Natural killer cell (primary cell): ENCODE data around the gene C16orf90. TPM values are rescaled to one million over a fixed set of nuclear protein-coding genes. Genes with fewer than 3 reads are reported as not detected.
"Not testable (repeated sequence)": the region's sequence is repeated elsewhere in the genome, so short reads cannot be mapped to it uniquely, and the experiment has no call there.

Source experiments
- ATAC-seq, 3 donors: fragments of 150-1000 bp in 2 of 3; fragments of 200-7000 bp in 1 of 3; cut with Tn5 transposase; 1 replicate in 1 of 3; 2 replicates in 2 of 3; pipeline ENCODE4 v1.10.0; 2021; ENCODE audit warnings: mild to moderate bottlenecking in 2 of 3, moderate library complexity in 2 of 3
- DNase-seq, 2 donors: peaks; one replicate each; pipeline versions ENCODE4 v3.0.0 to v3.0.0-alpha.2; 2013 to 2021; ENCODE audit warnings: mixed read lengths in 1 of 2
- H3K27ac ChIP-seq: one replicate; pipeline ENCODE4 v1.5.1; 2013; ENCODE audit warnings: mild to moderate bottlenecking, low read length
- H3K27me3 ChIP-seq: one replicate; pipeline ENCODE4 v1.6.1; 2013; ENCODE audit warnings: low read length; ENCODE audit not compliant: control insufficient read depth, insufficient read depth
- H3K36me3 ChIP-seq: one replicate; pipeline ENCODE4 v1.6.1; 2013; ENCODE audit warnings: low read length; ENCODE audit not compliant: control insufficient read depth, insufficient read depth
- H3K4me1 ChIP-seq: one replicate; pipeline ENCODE4 v1.6.1; 2013; ENCODE audit warnings: low read length; ENCODE audit not compliant: control insufficient read depth, insufficient read depth
- H3K4me3 ChIP-seq: one replicate; pipeline ENCODE4 v1.5.1; 2013; ENCODE audit warnings: low read length
- H3K9me3 ChIP-seq: one replicate; pipeline ENCODE4 v1.6.1; 2013; ENCODE audit warnings: low read length; ENCODE audit not compliant: control insufficient read depth, insufficient read depth
- H3K27ac Mint-ChIP-seq, 2 donors: one replicate each; pipeline ENCODE4 v1.8.0; 2022; ENCODE audit warnings: mild to moderate bottlenecking in 2 of 2, mixed read lengths in 2 of 2, moderate library complexity in 1 of 2
- H3K27me3 Mint-ChIP-seq, 2 donors: one replicate each; pipeline ENCODE4 v1.8.0; 2022; ENCODE audit warnings: low read depth in 2 of 2, mixed read lengths in 2 of 2
- H3K36me3 Mint-ChIP-seq: one replicate; pipeline ENCODE4 v1.8.0; 2022; ENCODE audit warnings: mixed read lengths
- H3K4me1 Mint-ChIP-seq, 2 donors: one replicate each; pipeline ENCODE4 v1.8.0; 2022; ENCODE audit warnings: mixed read lengths in 2 of 2
- H3K4me3 Mint-ChIP-seq: one replicate; pipeline ENCODE4 v1.8.0; 2022; ENCODE audit warnings: mild to moderate bottlenecking, moderate library complexity, mixed read lengths
- H3K9me3 Mint-ChIP-seq, 2 donors: one replicate each; pipeline ENCODE4 v1.8.0; 2022; ENCODE audit warnings: mixed read lengths in 2 of 2
- CTCF ChIP-seq: fragments of 200-600 bp; IDR thresholded peaks from one replicate; pipeline ENCODE4 v1.8.0; 2022; ENCODE audit warnings: antibody characterized with exemption
- WGBS: methylation state at CpG from one replicate; pipeline ENCODE4 v1.1.7; 2013; ENCODE audit warnings: missing lambda C conversion rate; ENCODE audit not compliant: insufficient coverage; 5-methylcytosine and 5-hydroxymethylcytosine counted together
- intact Hi-C: fragments of 100-400 bp; cut with micrococcal nuclease; formaldehyde crosslinking; loops from one replicate; pipeline ENCODE4 v1.14.2; 2022
- total RNA-seq, 4 donors: library from RNA; stranded (reverse); fragments of 120-200 nt in 1 of 4; gene quantifications; one replicate each; pipeline versions ENCODE4 v1.2.3 to v1.2.4, GENCODE V29; 2013 to 2022

C16orf90 gene
- total RNA-seq, 3 donors from 2014 or later (not counting 1 experiment from before 2014, with no cell fraction given): not detected

- Histone ChIP-seq H3K27me3 (no peaks in the 10 kb centered on the region), H3K9me3 (no peaks in the 10 kb centered on the region), H3K4me1 (peaks cover 11% of the 10 kb centered on the region), H3K4me3 (no peak overlapping the region), H3K36me3 (peaks cover 8% of the 10 kb centered on the region), H3K27ac (no peak overlapping the region)
- DNase-seq (no peak), ATAC-seq (no peak)
- 96% methylated on average over 16 of the region's 16 CpGs for WGBS
- no peak overlapping the region for H3K27ac Mint-ChIP-seq
- no peaks in the 10 kb centered on the region for H3K9me3 Mint-ChIP-seq
- TF ChIP-seq CTCF: no peak
- H3K4me1 Mint-ChIP-seq: peaks cover 18 to 56% of the 10 kb centered on the region in 2 donors
- H3K27me3 Mint-ChIP-seq: no peaks in the 10 kb centered on the region
- no peaks in the 10 kb centered on the region for H3K36me3 Mint-ChIP-seq
- intact Hi-C loops: no loop called here
- H3K4me3 Mint-ChIP-seq: no peak overlapping the region
These were observed 21.0 kb downstream of the C16orf90 start for GRCh38 chr16:3474136-3474779.

GRCh38 chr16:3473596-3473943, 21.7 kb downstream of the C16orf90 start:
- H3K27ac Mint-ChIP-seq: peak overlapping the region in 1 of 2 donors; percentile 73
- H3K4me3 Mint-ChIP-seq, intact Hi-C loops, H3K36me3 ChIP-seq, H3K27me3 Mint-ChIP-seq, ATAC-seq, H3K9me3 ChIP-seq, DNase-seq, H3K36me3 Mint-ChIP-seq, H3K27ac ChIP-seq, H3K9me3 Mint-ChIP-seq, H3K27me3 ChIP-seq, H3K4me3 ChIP-seq: not testable (repeated sequence)
- H3K4me1 Mint-ChIP-seq: peaks cover 21 to 58% of the 10 kb centered on the region in 2 donors
- WGBS: 95% methylated on average over 2 of the region's 3 CpGs
- H3K4me1 ChIP-seq: peaks cover 14% of the 10 kb centered on the region

GRCh38 chr16:3472878-3473595, 22.3 kb downstream of the C16orf90 start:
- ATAC-seq: no peak
- H3K4me1 ChIP-seq: peaks cover 18% of the 10 kb centered on the region
- H3K4me3 Mint-ChIP-seq: no peak overlapping the region
- DNase-seq: no peak
- H3K27me3 ChIP-seq: no peaks in the 10 kb centered on the region
- peaks cover 25 to 59% of the 10 kb centered on the region in 2 donors for H3K4me1 Mint-ChIP-seq
- no peak overlapping the region for H3K4me3 ChIP-seq
- intact Hi-C loops: no loop called here
- TF ChIP-seq CTCF: no peak
- WGBS: 81% methylated on average over 8 of the region's 10 CpGs
- H3K9me3 ChIP-seq: no peaks in the 10 kb centered on the region
- H3K27ac Mint-ChIP-seq: peak overlapping the region; percentile 60 to 73
- H3K36me3 ChIP-seq: peaks cover 5% of the 10 kb centered on the region
- no peaks in the 10 kb centered on the region for H3K9me3 Mint-ChIP-seq
- no peaks in the 10 kb centered on the region for H3K27me3 Mint-ChIP-seq
- H3K27ac ChIP-seq: no peak overlapping the region
- H3K36me3 Mint-ChIP-seq: no peaks in the 10 kb centered on the region

GRCh38 chr16:3471518-3472176, 23.6 kb downstream of the C16orf90 start:
- no peak for ATAC-seq
- H3K27ac ChIP-seq: no peak overlapping the region
- no peak for DNase-seq
- no peaks in the 10 kb centered on the region for H3K27me3 ChIP-seq
- Mint-ChIP-seq H3K4me1 (peaks cover 39 to 72% of the 10 kb centered on the region in 2 donors), H3K27me3 (no peaks in the 10 kb centered on the region), H3K27ac (peak overlapping the region in 1 of 2 donors; percentile 73), H3K4me3 (no peak overlapping the region), H3K36me3 (no peaks in the 10 kb centered on the region), H3K9me3 (no peaks in the 10 kb centered on the region)
- WGBS: 87% methylated on average over 20 of the region's 20 CpGs
- intact Hi-C loops: no loop called here
- H3K4me3 ChIP-seq: no peak overlapping the region
- H3K4me1 ChIP-seq: peaks cover 22% of the 10 kb centered on the region
- no peak for TF ChIP-seq CTCF
- H3K9me3 ChIP-seq: no peaks in the 10 kb centered on the region
- H3K36me3 ChIP-seq: peaks cover 2% of the 10 kb centered on the region
